MCF 10A (cell line): Measurements from ENCODE around the gene CCR9. TPM values are rescaled to one million over a fixed set of nuclear protein-coding genes. Genes with fewer than 3 reads are reported as not detected.

Source experiments
- BruUV-seq: library from RNA; stranded (reverse); fragments of 400-500 nt; replicated peaks from 2 replicates; lab custom pipeline; 2021; lab: Mats Ljungman, UMichigan
- CTCF ChIA-PET: fragments of 300-600 bp; sonication (Branson Sonifier 250); formaldehyde crosslinking; extraction: SDS; loops from one replicate; lab custom pipeline; 2021; ENCODE audit warnings: antibody characterized with exemption, inconsistent platforms; lab: Yijun Ruan, JAX
- POLR2A ChIA-PET: fragments of 300-600, 350-650 bp; sonication (Branson Sonifier 250); formaldehyde crosslinking; extraction: SDS; loops from one replicate; lab custom pipeline; 2020; ENCODE audit warnings: antibody characterized with exemption, inconsistent platforms; lab: Yijun Ruan, JAX
- DNase-seq: peaks from one replicate; pipeline ENCODE4 v3.0.0-alpha.2; 2018; ENCODE audit not compliant: unreplicated experiment
- H3K27ac Mint-ChIP-seq: one replicate; pipeline ENCODE4 v1.8.0; 2022; ENCODE audit warnings: mild to moderate bottlenecking, low read depth, mixed read lengths; ENCODE audit not compliant: unreplicated experiment
- H3K27me3 Mint-ChIP-seq: one replicate; pipeline ENCODE4 v1.8.0; 2022; ENCODE audit warnings: mixed read lengths; ENCODE audit not compliant: insufficient read depth, unreplicated experiment
- H3K36me3 Mint-ChIP-seq: one replicate; pipeline ENCODE4 v1.8.0; 2022; ENCODE audit warnings: mild to moderate bottlenecking, moderate library complexity, mixed read lengths; ENCODE audit not compliant: insufficient read depth, unreplicated experiment
- H3K4me1 Mint-ChIP-seq: one replicate; pipeline ENCODE4 v1.8.0; 2022; ENCODE audit warnings: mixed read lengths; ENCODE audit not compliant: insufficient read depth, unreplicated experiment
- H3K4me3 Mint-ChIP-seq: one replicate; pipeline ENCODE4 v1.8.0; 2022; ENCODE audit warnings: mild to moderate bottlenecking, moderate library complexity, mixed read lengths; ENCODE audit not compliant: unreplicated experiment
- H3K9me3 Mint-ChIP-seq: one replicate; pipeline ENCODE4 v1.8.0; 2022; ENCODE audit warnings: mixed read lengths; ENCODE audit not compliant: unreplicated experiment
- intact Hi-C: fragments of 100-400 bp; cut with micrococcal nuclease; formaldehyde crosslinking; loops from 2 replicates; pipeline ENCODE4 v1.14.1; 2022
- total RNA-seq: library from RNA; stranded (reverse); gene quantifications from 2 replicates; pipeline ENCODE4 v1.2.3, GENCODE V29; 2022
- TF ChIP-seq, protein P1 (sequence below): fragments of 200-600 bp; IDR thresholded peaks from one replicate; pipeline ENCODE4 v1.8.0; 2022; ENCODE audit warnings: antibody characterized with exemption, mild to moderate bottlenecking; ENCODE audit not compliant: unreplicated experiment

CCR9 gene
- total RNA-seq, 1 experiment from 2014 or later = not detected

DNA sequence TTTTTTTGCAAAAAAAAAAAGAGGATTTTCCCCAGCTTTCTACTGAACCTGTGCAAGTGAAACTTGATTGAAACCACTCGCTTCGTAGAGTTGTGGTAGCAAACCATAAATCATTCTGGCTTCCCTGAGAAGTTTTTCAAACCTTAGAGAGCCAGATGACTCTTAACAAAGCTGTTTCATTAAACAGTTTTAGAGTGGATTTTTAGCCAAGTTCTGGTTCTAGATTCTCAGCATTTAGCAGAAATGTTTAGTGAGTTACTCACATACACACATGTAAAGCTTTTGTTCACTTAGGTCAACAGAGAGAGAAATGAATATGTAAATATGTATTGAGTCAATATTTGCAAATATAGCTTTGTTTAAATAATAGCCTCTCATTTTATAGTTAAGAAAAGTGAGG is 18.1 kb upstream of the CCR9 start:
- H3K36me3 Mint-ChIP-seq = no peaks in the 10 kb centered on the region
- intact Hi-C loops = no loop called here
- BruUV-seq = no TSS peak
- H3K9me3 Mint-ChIP-seq = peaks cover 7% of the 10 kb centered on the region
- no peak for DNase-seq
- CTCF ChIA-PET = interaction anchor here (0.7 kb wide), 2 partner anchors 71 to 151 kb away, joined by 3 read pairs; no protein-coding TSS in a partner anchor
- H3K4me3 Mint-ChIP-seq = no peak overlapping the region
- H3K27ac Mint-ChIP-seq = no peak overlapping the region
- H3K4me1 Mint-ChIP-seq = no peaks in the 10 kb centered on the region
- POLR2A ChIA-PET = interaction anchor here (0.6 to 2.1 kb wide), 2 partner anchors 10 to 26 kb away, joined by 3 to 5 read pairs; partner anchors contain the start of gene LZTFL1
- TF ChIP-seq, protein P1, sequence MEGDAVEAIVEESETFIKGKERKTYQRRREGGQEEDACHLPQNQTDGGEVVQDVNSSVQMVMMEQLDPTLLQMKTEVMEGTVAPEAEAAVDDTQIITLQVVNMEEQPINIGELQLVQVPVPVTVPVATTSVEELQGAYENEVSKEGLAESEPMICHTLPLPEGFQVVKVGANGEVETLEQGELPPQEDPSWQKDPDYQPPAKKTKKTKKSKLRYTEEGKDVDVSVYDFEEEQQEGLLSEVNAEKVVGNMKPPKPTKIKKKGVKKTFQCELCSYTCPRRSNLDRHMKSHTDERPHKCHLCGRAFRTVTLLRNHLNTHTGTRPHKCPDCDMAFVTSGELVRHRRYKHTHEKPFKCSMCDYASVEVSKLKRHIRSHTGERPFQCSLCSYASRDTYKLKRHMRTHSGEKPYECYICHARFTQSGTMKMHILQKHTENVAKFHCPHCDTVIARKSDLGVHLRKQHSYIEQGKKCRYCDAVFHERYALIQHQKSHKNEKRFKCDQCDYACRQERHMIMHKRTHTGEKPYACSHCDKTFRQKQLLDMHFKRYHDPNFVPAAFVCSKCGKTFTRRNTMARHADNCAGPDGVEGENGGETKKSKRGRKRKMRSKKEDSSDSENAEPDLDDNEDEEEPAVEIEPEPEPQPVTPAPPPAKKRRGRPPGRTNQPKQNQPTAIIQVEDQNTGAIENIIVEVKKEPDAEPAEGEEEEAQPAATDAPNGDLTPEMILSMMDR = no peak
- H3K27me3 Mint-ChIP-seq = peaks cover 80% of the 10 kb centered on the region

DNA sequence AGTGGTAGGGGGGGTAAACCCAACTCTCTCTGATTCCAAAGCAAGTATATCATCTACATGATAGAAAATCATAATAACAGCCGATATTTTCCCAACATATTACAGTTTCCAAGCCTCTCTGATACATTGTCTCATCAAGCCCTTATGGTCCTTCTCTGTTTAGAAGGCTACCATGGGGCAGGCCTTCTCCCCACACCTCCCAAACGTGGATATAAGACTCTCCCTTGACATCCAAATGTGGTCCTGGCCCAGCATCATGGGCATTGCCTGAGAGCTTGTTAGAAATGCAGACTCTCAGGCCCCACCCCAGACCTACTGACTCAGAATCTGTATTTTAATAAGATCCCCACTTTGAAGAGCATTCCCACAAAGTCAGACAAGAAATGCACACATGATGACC is 17.7 kb upstream of the CCR9 start:
- intact Hi-C loops = no loop called here
- H3K36me3 Mint-ChIP-seq = no peaks in the 10 kb centered on the region
- peaks cover 76% of the 10 kb centered on the region for H3K27me3 Mint-ChIP-seq
- no TSS peak for BruUV-seq
- H3K4me1 Mint-ChIP-seq = no peaks in the 10 kb centered on the region
- TF ChIP-seq, protein P1 = no peak
- no peak overlapping the region for H3K4me3 Mint-ChIP-seq
- CTCF ChIA-PET = interaction anchor here (0.6 to 0.7 kb wide), 2 partner anchors 18 to 151 kb away, joined by 3 read pairs; no protein-coding TSS in a partner anchor
- H3K9me3 Mint-ChIP-seq = peaks cover 2% of the 10 kb centered on the region
- DNase-seq = no peak
- POLR2A ChIA-PET = interaction anchor here (0.6 to 2.1 kb wide), 2 partner anchors 10 to 26 kb away, joined by 3 to 5 read pairs; partner anchors contain the start of gene LZTFL1
- H3K27ac Mint-ChIP-seq = no peak overlapping the region

DNA sequence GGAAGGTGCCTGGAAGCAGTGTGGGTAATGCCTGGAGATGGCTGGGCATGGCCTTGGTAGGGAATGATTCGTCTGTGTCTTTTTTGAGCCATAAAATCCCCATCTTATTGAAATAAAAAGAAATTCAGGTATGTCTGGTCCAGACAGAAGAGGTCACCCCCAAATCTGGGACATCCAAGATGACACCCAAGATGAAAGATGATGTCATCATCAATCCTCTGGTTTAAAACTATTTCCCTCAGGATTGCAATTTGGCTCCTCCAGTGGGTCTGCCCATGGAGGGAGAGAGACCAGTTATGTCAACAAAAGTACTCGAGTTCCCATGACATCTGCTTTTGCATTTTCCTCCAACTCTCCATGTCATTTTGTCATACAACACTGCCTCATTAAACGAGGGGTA is 16.7 kb upstream of the CCR9 start:
- Mint-ChIP-seq H3K4me3 (no peak overlapping the region), H3K9me3 (no peaks in the 10 kb centered on the region), H3K36me3 (no peaks in the 10 kb centered on the region), H3K27me3 (peaks cover 69% of the 10 kb centered on the region), H3K27ac (no peak overlapping the region), H3K4me1 (no peaks in the 10 kb centered on the region)
- no TSS peak for BruUV-seq
- CTCF ChIA-PET = interaction anchor here (0.7 kb wide), 1 partner anchor 68 kb away, joined by 3 read pairs; no protein-coding TSS in a partner anchor
- intact Hi-C loops = no loop called here
- DNase-seq = no peak
- TF ChIP-seq, protein P1 = no peak
- POLR2A ChIA-PET = interaction anchor here (2.1 kb wide), 1 partner anchor 27 kb away, joined by 5 read pairs; the partner anchor contains the start of gene LZTFL1

DNA sequence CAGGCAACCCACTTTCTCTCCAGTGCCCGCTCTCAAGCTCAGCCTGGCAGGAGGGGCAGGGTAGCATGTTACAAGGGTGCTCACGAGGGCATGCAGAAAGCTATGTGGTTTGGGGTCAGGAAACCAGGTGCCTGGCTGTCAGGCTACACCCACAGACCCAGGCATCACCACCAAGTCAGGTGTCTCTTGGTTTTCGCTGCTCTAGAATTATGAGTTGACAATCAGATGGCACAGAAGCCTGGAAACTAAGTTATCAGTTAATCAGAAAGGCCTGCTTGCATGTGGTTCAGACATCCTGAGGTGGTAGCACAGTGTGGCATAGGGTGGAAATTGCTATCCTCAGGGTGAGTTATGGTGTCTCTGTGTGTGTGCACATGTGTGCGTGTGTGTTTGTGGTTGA is 16.2 kb upstream of the CCR9 start:
- ChIA-PET CTCF (no interaction called here), POLR2A (no interaction called here)
- H3K27ac Mint-ChIP-seq = no peak overlapping the region
- H3K4me3 Mint-ChIP-seq = no peak overlapping the region
- H3K36me3 Mint-ChIP-seq = no peaks in the 10 kb centered on the region
- intact Hi-C loops = no loop called here
- BruUV-seq = no TSS peak
- TF ChIP-seq, protein P1 = no peak
- DNase-seq = no peak
- H3K4me1 Mint-ChIP-seq = no peaks in the 10 kb centered on the region
- H3K9me3 Mint-ChIP-seq = no peaks in the 10 kb centered on the region
- H3K27me3 Mint-ChIP-seq = peaks cover 64% of the 10 kb centered on the region
